ENCODE results near the gene RBM28.

GRCh38 chr7:128360359-128360678, 16.6 kb upstream of the RBM28 start:
- TF ChIP-seq, protein P1, sequence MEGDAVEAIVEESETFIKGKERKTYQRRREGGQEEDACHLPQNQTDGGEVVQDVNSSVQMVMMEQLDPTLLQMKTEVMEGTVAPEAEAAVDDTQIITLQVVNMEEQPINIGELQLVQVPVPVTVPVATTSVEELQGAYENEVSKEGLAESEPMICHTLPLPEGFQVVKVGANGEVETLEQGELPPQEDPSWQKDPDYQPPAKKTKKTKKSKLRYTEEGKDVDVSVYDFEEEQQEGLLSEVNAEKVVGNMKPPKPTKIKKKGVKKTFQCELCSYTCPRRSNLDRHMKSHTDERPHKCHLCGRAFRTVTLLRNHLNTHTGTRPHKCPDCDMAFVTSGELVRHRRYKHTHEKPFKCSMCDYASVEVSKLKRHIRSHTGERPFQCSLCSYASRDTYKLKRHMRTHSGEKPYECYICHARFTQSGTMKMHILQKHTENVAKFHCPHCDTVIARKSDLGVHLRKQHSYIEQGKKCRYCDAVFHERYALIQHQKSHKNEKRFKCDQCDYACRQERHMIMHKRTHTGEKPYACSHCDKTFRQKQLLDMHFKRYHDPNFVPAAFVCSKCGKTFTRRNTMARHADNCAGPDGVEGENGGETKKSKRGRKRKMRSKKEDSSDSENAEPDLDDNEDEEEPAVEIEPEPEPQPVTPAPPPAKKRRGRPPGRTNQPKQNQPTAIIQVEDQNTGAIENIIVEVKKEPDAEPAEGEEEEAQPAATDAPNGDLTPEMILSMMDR (IDR thresholded peaks at IDR 0.05; ENCODE audit: borderline replicate concordance, extremely low read depth, low read length, poor library complexity, severe bottlenecking): no peak
- no peak for TF ChIP-seq EZH2 (IDR thresholded peaks at IDR 0.05; ENCODE audit: borderline replicate concordance, low read depth, low read length, severe bottlenecking)

Measured in DND-41 (cell line).